ENCODE results near the gene KCNQ5. TPM values are rescaled to one million over a fixed set of nuclear protein-coding genes. Genes with fewer than 3 reads are reported as not detected.

Gene KCNQ5
- total RNA-seq, 2 experiments from 2014 or later: 2.1 to 2.5 TPM

DNA sequence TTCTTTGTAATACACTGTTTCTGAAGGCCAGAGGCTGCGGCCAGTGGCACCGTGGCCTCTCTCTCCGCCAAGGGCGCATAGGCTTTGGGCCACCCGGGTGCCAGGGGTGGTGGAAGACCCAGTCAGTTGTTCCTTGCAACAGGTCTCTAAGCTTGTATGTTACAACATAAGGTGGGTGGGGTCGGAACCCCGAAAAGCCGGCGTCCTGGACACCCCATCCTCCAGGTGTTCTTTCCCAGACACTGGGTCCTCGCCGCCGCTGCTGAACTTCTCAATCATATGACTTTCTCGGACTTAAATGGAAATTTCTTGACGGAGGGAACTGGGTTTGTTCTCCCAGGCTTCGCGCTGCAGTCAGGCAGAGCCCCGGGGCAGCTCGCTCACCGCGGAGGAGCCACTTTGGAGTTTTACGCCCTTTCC is 983 bp upstream of the KCNQ5 start:
- peak overlapping the region; percentile 77 for H3K4me3 ChIP-seq (ENCODE audit: low read length)
- Mint-ChIP-seq H3K27ac (peak overlapping the region; percentile 84), H3K4me3 (peak overlapping the region; percentile 95), H3K27me3 (peaks cover 20% of the 10 kb centered on the region), H3K4me1 (ENCODE audit: low read depth) (peaks cover 53% of the 10 kb centered on the region), H3K36me3 (ENCODE audit: low read depth) (no peaks in the 10 kb centered on the region), H3K9me3 (no peaks in the 10 kb centered on the region)
- CTCF ChIA-PET: interaction anchor here (1.4 kb wide), 1 partner anchor 509 kb away, joined by 4 read pairs; no protein-coding TSS in a partner anchor
- POLR2A ChIA-PET: interaction anchor here (0.6 to 1.2 kb wide), 2 partner anchors 16 to 346 kb away, joined by 3 read pairs; no protein-coding TSS in a partner anchor
- H3K4me1 ChIP-seq (ENCODE audit: insufficient read depth, low read length): peaks cover 37% of the 10 kb centered on the region
- peak overlapping the region; percentile 5 to 26 for H3K27ac ChIP-seq (ENCODE audit: low read depth in 1 of 2, low read length in 2 of 2)
- H3K27me3 ChIP-seq (ENCODE audit: control insufficient read depth in 1 of 2, insufficient read depth in 2 of 2, low read length in 2 of 2): no peaks in the 10 kb centered on the region
- no peaks in the 10 kb centered on the region for H3K36me3 ChIP-seq (ENCODE audit: insufficient read depth, low read length)
- ATAC-seq (ENCODE audit: poor library complexity) (no peak), DNase-seq (peak in 5 of 14 experiments; percentile 7 to 33 (median 11))
- H3K9me3 ChIP-seq (ENCODE audit: control insufficient read depth in 1 of 2, insufficient read depth in 1 of 2, low read length in 2 of 2): no peaks in the 10 kb centered on the region
- intact Hi-C loops (cut with DNase I, micrococcal nuclease): loop anchor here (2.0 to 10.0 kb wide), 2 partner anchors 206 to 510 kb away; no protein-coding TSS in a partner anchor
- TF ChIP-seq, protein P1, sequence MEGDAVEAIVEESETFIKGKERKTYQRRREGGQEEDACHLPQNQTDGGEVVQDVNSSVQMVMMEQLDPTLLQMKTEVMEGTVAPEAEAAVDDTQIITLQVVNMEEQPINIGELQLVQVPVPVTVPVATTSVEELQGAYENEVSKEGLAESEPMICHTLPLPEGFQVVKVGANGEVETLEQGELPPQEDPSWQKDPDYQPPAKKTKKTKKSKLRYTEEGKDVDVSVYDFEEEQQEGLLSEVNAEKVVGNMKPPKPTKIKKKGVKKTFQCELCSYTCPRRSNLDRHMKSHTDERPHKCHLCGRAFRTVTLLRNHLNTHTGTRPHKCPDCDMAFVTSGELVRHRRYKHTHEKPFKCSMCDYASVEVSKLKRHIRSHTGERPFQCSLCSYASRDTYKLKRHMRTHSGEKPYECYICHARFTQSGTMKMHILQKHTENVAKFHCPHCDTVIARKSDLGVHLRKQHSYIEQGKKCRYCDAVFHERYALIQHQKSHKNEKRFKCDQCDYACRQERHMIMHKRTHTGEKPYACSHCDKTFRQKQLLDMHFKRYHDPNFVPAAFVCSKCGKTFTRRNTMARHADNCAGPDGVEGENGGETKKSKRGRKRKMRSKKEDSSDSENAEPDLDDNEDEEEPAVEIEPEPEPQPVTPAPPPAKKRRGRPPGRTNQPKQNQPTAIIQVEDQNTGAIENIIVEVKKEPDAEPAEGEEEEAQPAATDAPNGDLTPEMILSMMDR (IDR thresholded peaks at IDR 0.05): no peak

DNA sequence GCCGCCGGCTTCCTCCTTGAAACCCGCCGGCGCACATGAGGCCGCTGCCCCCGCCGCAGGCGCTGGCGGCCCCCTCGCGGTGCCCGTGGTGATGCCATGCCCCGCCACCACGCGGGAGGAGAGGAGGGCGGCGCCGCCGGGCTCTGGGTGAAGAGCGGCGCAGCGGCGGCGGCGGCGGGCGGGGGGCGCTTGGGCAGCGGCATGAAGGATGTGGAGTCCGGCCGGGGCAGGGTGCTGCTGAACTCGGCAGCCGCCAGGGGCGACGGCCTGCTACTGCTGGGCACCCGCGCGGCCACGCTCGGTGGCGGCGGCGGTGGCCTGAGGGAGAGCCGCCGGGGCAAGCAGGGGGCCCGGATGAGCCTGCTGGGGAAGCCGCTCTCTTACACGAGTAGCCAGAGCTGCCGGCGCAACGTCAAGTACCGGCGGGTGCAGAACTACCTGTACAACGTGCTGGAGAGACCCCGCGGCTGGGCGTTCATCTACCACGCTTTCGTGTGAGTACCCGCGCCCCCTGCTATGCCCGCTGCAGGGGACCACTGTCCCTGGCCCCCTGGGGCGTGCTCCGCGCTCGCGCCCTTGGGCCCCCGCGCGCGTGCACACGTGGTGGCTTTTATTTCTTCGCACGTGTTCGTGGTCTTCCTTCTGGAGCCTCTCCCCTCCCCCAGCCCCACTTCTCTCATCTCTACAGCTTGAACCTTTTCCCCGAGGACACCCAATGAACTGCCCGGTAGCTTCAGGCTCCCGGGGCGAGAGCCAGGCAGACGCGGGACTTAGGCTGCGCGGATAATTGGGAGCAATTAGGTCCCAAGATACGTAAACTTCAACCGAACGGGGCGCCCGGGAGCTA is 453 bp downstream of the KCNQ5 start:
- no peak overlapping the region for H3K27ac ChIP-seq (ENCODE audit: low read depth in 1 of 2, low read length in 2 of 2)
- peak; percentile 33 for ATAC-seq (ENCODE audit: poor library complexity)
- ChIA-PET POLR2A (interaction anchor here (1.0 kb wide), 2 partner anchors 8 to 508 kb away, joined by 3 read pairs; no protein-coding TSS in a partner anchor), CTCF (no interaction called here)
- H3K4me3 ChIP-seq (ENCODE audit: low read length): peak overlapping the region; percentile 77
- no peaks in the 10 kb centered on the region for H3K36me3 Mint-ChIP-seq (ENCODE audit: low read depth)
- TF ChIP-seq, protein P1 (IDR thresholded peaks at IDR 0.05): peak; percentile 0
- peaks cover 37% of the 10 kb centered on the region for H3K4me1 ChIP-seq (ENCODE audit: insufficient read depth, low read length)
- H3K9me3 Mint-ChIP-seq: no peaks in the 10 kb centered on the region
- H3K27me3 Mint-ChIP-seq: peaks cover 21% of the 10 kb centered on the region
- no peaks in the 10 kb centered on the region for H3K27me3 ChIP-seq (ENCODE audit: control insufficient read depth in 1 of 2, insufficient read depth in 2 of 2, low read length in 2 of 2)
- intact Hi-C loops (cut with DNase I, micrococcal nuclease): loop anchor here in 1 of 2 experiments (10.0 kb wide), 1 partner anchor 208 kb away; no protein-coding TSS in a partner anchor
- peak in 12 of 14 experiments; percentile 34 to 78 (median 50) for DNase-seq
- H3K4me3 Mint-ChIP-seq: peak overlapping the region; percentile 95
- peak overlapping the region; percentile 24 for H3K27ac Mint-ChIP-seq
- no peaks in the 10 kb centered on the region for H3K36me3 ChIP-seq (ENCODE audit: insufficient read depth, low read length)
- H3K4me1 Mint-ChIP-seq (ENCODE audit: low read depth): peaks cover 45% of the 10 kb centered on the region
- H3K9me3 ChIP-seq (ENCODE audit: control insufficient read depth in 1 of 2, insufficient read depth in 1 of 2, low read length in 2 of 2): no peaks in the 10 kb centered on the region

DNA sequence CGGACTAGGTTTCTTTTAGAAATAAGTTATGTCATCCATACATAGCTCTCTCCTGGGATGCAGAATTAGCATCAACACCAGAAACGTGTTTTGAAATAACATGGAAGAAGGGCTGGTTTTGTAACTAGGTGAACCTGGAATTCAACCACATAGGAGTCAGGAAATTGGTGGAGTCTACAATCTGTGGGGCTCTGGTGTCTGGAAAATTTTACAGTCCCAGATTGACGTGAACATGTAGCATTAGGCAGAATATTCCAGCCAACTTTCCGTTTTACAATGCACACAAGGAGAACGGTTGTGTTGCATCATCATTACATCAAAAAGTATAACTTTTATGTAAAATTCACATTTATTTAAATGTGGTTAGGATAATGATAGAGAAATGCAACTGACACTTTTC is 1.9 kb downstream of the KCNQ5 start:
- ChIA-PET CTCF (no interaction called here), POLR2A (no interaction called here)
- H3K4me3 Mint-ChIP-seq: peak overlapping the region; percentile 94
- Histone ChIP-seq H3K36me3 (ENCODE audit: insufficient read depth, low read length) (no peaks in the 10 kb centered on the region), H3K27ac (ENCODE audit: low read depth in 1 of 2, low read length in 2 of 2) (no peak overlapping the region), H3K27me3 (ENCODE audit: control insufficient read depth in 1 of 2, insufficient read depth in 2 of 2, low read length in 2 of 2) (no peaks in the 10 kb centered on the region), H3K4me1 (ENCODE audit: insufficient read depth, low read length) (peaks cover 37% of the 10 kb centered on the region), H3K9me3 (ENCODE audit: control insufficient read depth in 1 of 2, insufficient read depth in 1 of 2, low read length in 2 of 2) (no peaks in the 10 kb centered on the region), H3K4me3 (ENCODE audit: low read length) (no peak overlapping the region)
- H3K27ac Mint-ChIP-seq: no peak overlapping the region
- DNase-seq (no peak), ATAC-seq (ENCODE audit: poor library complexity) (no peak)
- H3K27me3 Mint-ChIP-seq: peaks cover 21% of the 10 kb centered on the region
- no peaks in the 10 kb centered on the region for H3K9me3 Mint-ChIP-seq
- TF ChIP-seq, protein P1 (IDR thresholded peaks at IDR 0.05): no peak
- H3K4me1 Mint-ChIP-seq (ENCODE audit: low read depth): peaks cover 41% of the 10 kb centered on the region
- intact Hi-C loops (cut with DNase I, micrococcal nuclease): loop anchor here in 1 of 2 experiments (10.0 kb wide), 1 partner anchor 209 kb away; no protein-coding TSS in a partner anchor
- no peaks in the 10 kb centered on the region for H3K36me3 Mint-ChIP-seq (ENCODE audit: low read depth)

Measured in CD4-positive, alpha-beta T cell (primary cell).